Neural crest cell (in vitro differentiated cells): Measurements from ENCODE around the gene S100A1. TPM values are rescaled to one million over a fixed set of nuclear protein-coding genes. Genes with fewer than 3 reads are reported as not detected.

Source experiments
- DNase-seq: peaks from one replicate; pipeline ENCODE4 v3.0.0; 2021; ENCODE audit warnings: low read depth, mixed read lengths, low spot score
- H3K27ac Mint-ChIP-seq: one replicate; pipeline ENCODE4 v1.8.0; 2021; ENCODE audit warnings: mild to moderate bottlenecking, mixed read lengths; ENCODE audit not compliant: unreplicated experiment
- H3K27me3 Mint-ChIP-seq: 2 replicates; pipeline ENCODE4 v1.8.0; 2021; ENCODE audit warnings: low read depth, mild to moderate bottlenecking, mixed read lengths
- H3K36me3 Mint-ChIP-seq: 2 replicates; pipeline ENCODE4 v1.8.0; 2021; ENCODE audit warnings: low read depth, mild to moderate bottlenecking, mixed read lengths
- H3K4me1 Mint-ChIP-seq: 2 replicates; pipeline ENCODE4 v1.8.0; 2021; ENCODE audit warnings: mixed read lengths
- H3K4me3 Mint-ChIP-seq: one replicate; pipeline ENCODE4 v1.8.0; 2021; ENCODE audit warnings: mild to moderate bottlenecking, mixed read lengths
- H3K9me3 Mint-ChIP-seq: 2 replicates; pipeline ENCODE4 v1.8.0; 2021; ENCODE audit warnings: mixed read lengths
- CTCF ChIP-seq: fragments of 200-600 bp; sonication (generic); conservative IDR thresholded peaks from 2 replicates; pipeline ENCODE4 v1.5.0; 2021; ENCODE audit warnings: antibody characterized with exemption, mild to moderate bottlenecking
- total RNA-seq: library from RNA; stranded (reverse); gene quantifications from 2 replicates; pipeline ENCODE4 v1.2.1, GENCODE V29; 2021

Gene S100A1
- total RNA-seq, 1 donor from 2014 or later: not detected

- H3K36me3 Mint-ChIP-seq: no peaks in the 10 kb centered on the region
- peak; percentile 77 for TF ChIP-seq CTCF
- peak within 1 kb of the TSS; percentile 90 for H3K4me3 Mint-ChIP-seq
- H3K4me1 Mint-ChIP-seq: peaks cover 47% of the 10 kb centered on the region
- peak within 1 kb of the TSS; percentile 96 for H3K27ac Mint-ChIP-seq
- peak; percentile 87 for DNase-seq
- H3K9me3 Mint-ChIP-seq: no peaks in the 10 kb centered on the region
- no peaks in the 10 kb centered on the region for H3K27me3 Mint-ChIP-seq
These were observed 1.1 kb upstream of the S100A1 start, which contains the start of gene S100A13 for GRCh38 chr1:153626904-153627714. Gene S100A13 (minus strand): TSS chr1:153627505. CDS start chr1:153626472, 1,033 bp downstream.

GRCh38 chr1:153628638-153629342, 556 bp downstream of the S100A1 start:
- DNase-seq: no peak
- Mint-ChIP-seq H3K4me3 (no peak overlapping the region), H3K27me3 (no peaks in the 10 kb centered on the region), H3K36me3 (peaks cover 5% of the 10 kb centered on the region), H3K4me1 (peaks cover 44% of the 10 kb centered on the region), H3K27ac (no peak overlapping the region), H3K9me3 (peaks cover 3% of the 10 kb centered on the region)
- TF ChIP-seq CTCF: no peak

- Mint-ChIP-seq H3K4me3 (peak overlapping the region; percentile 67), H3K36me3 (peaks cover 7% of the 10 kb centered on the region), H3K27me3 (no peaks in the 10 kb centered on the region), H3K9me3 (peaks cover 3% of the 10 kb centered on the region), H3K27ac (no peak overlapping the region), H3K4me1 (peaks cover 44% of the 10 kb centered on the region)
- TF ChIP-seq CTCF: no peak
- DNase-seq: no peak
These were observed 1.1 kb downstream of the S100A1 start for GRCh38 chr1:153629343-153629665.

GRCh38 chr1:153629971-153630370, 1.7 kb downstream of the S100A1 start:
- peaks cover 10% of the 10 kb centered on the region for H3K36me3 Mint-ChIP-seq
- no peak overlapping the region for H3K27ac Mint-ChIP-seq

GRCh38 chr1:153630384-153630783, 2.1 kb downstream of the S100A1 start:
- H3K27ac Mint-ChIP-seq: no peak overlapping the region
- peaks cover 10% of the 10 kb centered on the region for H3K36me3 Mint-ChIP-seq
- no peaks in the 10 kb centered on the region for H3K27me3 Mint-ChIP-seq
- no peak for DNase-seq
- peak overlapping the region; percentile 56 for H3K4me3 Mint-ChIP-seq
- H3K9me3 Mint-ChIP-seq: peaks cover 3% of the 10 kb centered on the region
- TF ChIP-seq CTCF: no peak
- peaks cover 49% of the 10 kb centered on the region for H3K4me1 Mint-ChIP-seq

More at GRCh38 chr1:153629971-153630370, 1.7 kb downstream of the S100A1 start:
- TF ChIP-seq CTCF: no peak
- peaks cover 46% of the 10 kb centered on the region for H3K4me1 Mint-ChIP-seq
- H3K4me3 Mint-ChIP-seq: peak overlapping the region; percentile 56
- peaks cover 3% of the 10 kb centered on the region for H3K9me3 Mint-ChIP-seq
- H3K27me3 Mint-ChIP-seq: no peaks in the 10 kb centered on the region
- no peak for DNase-seq
